Posterior vena cava (tissue), 2 donors: Measurements from ENCODE around the gene TNFSF13. TPM values are rescaled to one million over a fixed set of nuclear protein-coding genes. Genes with fewer than 3 reads are reported as not detected.

ENCODE experiments used
- total RNA-seq, 2 donors: library from RNA; stranded (reverse); fragmentation: NEBNext Ultra II Directional; extraction: Animal tissue kit (Norgen Biotek cat#: 25700); gene quantifications; one replicate each; pipeline ENCODE4 v1.2.1, GENCODE V29; 2021
- donor health status: DM: yes; HTN: yes; CAD: no.
- donor health status: DM: yes; HTN: yes; CAD: no.

TNFSF13 gene
- total RNA-seq, 2 donors from 2014 or later = 15.5 to 33.3 TPM

Other genes with a start within 250 kb of the TNFSF13 start
- gene GPS2, start 243.4 kb upstream of the TNFSF13 start, total RNA-seq = 10 to 100 TPM; 47.0 to 47.9 TPM
- 10 to 100 TPM; 20.0 to 22.8 TPM for gene NEURL4, start 229.4 kb upstream of the TNFSF13 start, total RNA-seq
- gene ACAP1, start 222.2 kb upstream of the TNFSF13 start, total RNA-seq = 10 to 100 TPM; 11.9 to 15.2 TPM
- gene KCTD11, start 206.6 kb upstream of the TNFSF13 start, total RNA-seq = 10 to 100 TPM in 1 of 2 donors, 1 to 10 TPM in 1; 8.8 to 10.0 TPM
- not detected for gene TMEM95, start 203.6 kb upstream of the TNFSF13 start, total RNA-seq
- gene TNK1, start 177.7 kb upstream of the TNFSF13 start, total RNA-seq = 1 to 10 TPM; 1.6 to 1.8 TPM
- gene PLSCR3, start 164.2 kb upstream of the TNFSF13 start, total RNA-seq = 10 to 100 TPM; 31.8 to 37.6 TPM
- gene TMEM256, start 154.7 kb upstream of the TNFSF13 start, total RNA-seq = 10 to 100 TPM; 39.3 to 65.5 TPM
- gene NLGN2, start 150.9 kb upstream of the TNFSF13 start, total RNA-seq = 10 to 100 TPM; 31.6 to 34.2 TPM
- gene SPEM1, start 138.4 kb upstream of the TNFSF13 start, total RNA-seq = not detected
- not detected for gene SPEM2, start 133.1 kb upstream of the TNFSF13 start, total RNA-seq
- gene SPEM3, start 129.9 kb upstream of the TNFSF13 start, total RNA-seq = not detected
- 1 to 10 TPM; 1.8 to 3.0 TPM for gene TMEM102, start 123.3 kb upstream of the TNFSF13 start, total RNA-seq
- 1 to 10 TPM; 2.7 to 3.8 TPM for gene FGF11, start 119.2 kb upstream of the TNFSF13 start, total RNA-seq
- gene CHRNB1, start 113.7 kb upstream of the TNFSF13 start, total RNA-seq = 10 to 100 TPM in 1 of 2 donors, 1 to 10 TPM in 1; 7.8 to 10.5 TPM
- gene ZBTB4, start 79.1 kb upstream of the TNFSF13 start, total RNA-seq = 10 to 100 TPM; 67.3 to 67.9 TPM
- gene SLC35G6, start 77.3 kb upstream of the TNFSF13 start, total RNA-seq = not detected
- 10 to 100 TPM; 65.5 to 70.0 TPM for gene POLR2A, start 74.4 kb upstream of the TNFSF13 start, total RNA-seq
- 10 to 100 TPM; 52.0 to 65.1 TPM for gene TNFSF12, start 9.7 kb upstream of the TNFSF13 start, total RNA-seq
- gene SENP3, start 3.2 kb downstream of the TNFSF13 start, total RNA-seq = 10 to 100 TPM; 36.2 to 48.2 TPM
- 100 to 1,000 TPM; 111 to 158 TPM for gene CD68, start 20.9 kb downstream of the TNFSF13 start, total RNA-seq
- 10 to 100 TPM; 24.7 to 31.2 TPM for gene MPDU1, start 25.1 kb downstream of the TNFSF13 start, total RNA-seq
- 1 to 10 TPM; 2.1 to 2.5 TPM for gene SOX15, start 31.3 kb downstream of the TNFSF13 start, total RNA-seq
- 10 to 100 TPM; 25.4 to 31.6 TPM for gene FXR2, start 56.1 kb downstream of the TNFSF13 start, total RNA-seq
- gene SAT2, start 69.1 kb downstream of the TNFSF13 start, total RNA-seq = 10 to 100 TPM; 40.7 to 63.3 TPM
- under 1 TPM in 1 of 2 donors, not detected in 1; 0.43 TPM for gene SHBG, start 71.4 kb downstream of the TNFSF13 start, total RNA-seq
- 1 to 10 TPM; 2.2 to 2.6 TPM for gene ATP1B2, start 92.2 kb downstream of the TNFSF13 start, total RNA-seq
- gene TP53, start 128.7 kb downstream of the TNFSF13 start, total RNA-seq = 10 to 100 TPM; 30.6 to 37.3 TPM
- 1 to 10 TPM; 4.8 to 5.0 TPM for gene WRAP53, start 129.7 kb downstream of the TNFSF13 start, total RNA-seq
- gene EFNB3, start 146.5 kb downstream of the TNFSF13 start, total RNA-seq = under 1 TPM; 0.19 to 0.42 TPM
- gene DNAH2, start 159.0 kb downstream of the TNFSF13 start, total RNA-seq = 1 to 10 TPM in 1 of 2 donors, under 1 TPM in 1; 0.19 to 1.3 TPM